Measurements from ENCODE around the gene ATP5MG.

DNA sequence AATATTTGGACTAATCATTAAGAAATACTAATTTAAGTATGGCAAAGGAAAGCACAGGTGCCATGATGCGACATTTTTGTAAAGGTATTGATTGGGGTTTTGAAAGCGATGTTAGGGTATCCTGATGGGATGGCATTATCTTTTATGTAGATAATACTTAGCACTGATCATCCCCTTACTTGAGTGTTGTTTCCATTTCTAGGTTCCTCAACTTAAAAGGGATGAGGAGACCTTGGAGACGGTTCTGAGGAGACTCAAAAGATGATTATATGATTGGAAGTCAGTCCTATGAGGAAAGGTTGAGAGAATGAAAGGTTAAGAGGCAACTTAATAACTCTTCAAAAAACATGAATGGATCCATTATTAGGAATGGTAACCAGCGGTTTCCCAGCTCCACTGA lies 46.0 kb downstream of the ATP5MG start:
- TF ChIP-seq, protein P1, sequence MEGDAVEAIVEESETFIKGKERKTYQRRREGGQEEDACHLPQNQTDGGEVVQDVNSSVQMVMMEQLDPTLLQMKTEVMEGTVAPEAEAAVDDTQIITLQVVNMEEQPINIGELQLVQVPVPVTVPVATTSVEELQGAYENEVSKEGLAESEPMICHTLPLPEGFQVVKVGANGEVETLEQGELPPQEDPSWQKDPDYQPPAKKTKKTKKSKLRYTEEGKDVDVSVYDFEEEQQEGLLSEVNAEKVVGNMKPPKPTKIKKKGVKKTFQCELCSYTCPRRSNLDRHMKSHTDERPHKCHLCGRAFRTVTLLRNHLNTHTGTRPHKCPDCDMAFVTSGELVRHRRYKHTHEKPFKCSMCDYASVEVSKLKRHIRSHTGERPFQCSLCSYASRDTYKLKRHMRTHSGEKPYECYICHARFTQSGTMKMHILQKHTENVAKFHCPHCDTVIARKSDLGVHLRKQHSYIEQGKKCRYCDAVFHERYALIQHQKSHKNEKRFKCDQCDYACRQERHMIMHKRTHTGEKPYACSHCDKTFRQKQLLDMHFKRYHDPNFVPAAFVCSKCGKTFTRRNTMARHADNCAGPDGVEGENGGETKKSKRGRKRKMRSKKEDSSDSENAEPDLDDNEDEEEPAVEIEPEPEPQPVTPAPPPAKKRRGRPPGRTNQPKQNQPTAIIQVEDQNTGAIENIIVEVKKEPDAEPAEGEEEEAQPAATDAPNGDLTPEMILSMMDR (conservative IDR thresholded peaks at IDR 0.05; ENCODE audit: low read depth, low read length): no peak
- TF ChIP-seq EZH2 (IDR thresholded peaks at IDR 0.05; ENCODE audit: borderline replicate concordance, low read depth, low read length, poor library complexity, severe bottlenecking): no peak
